SK-N-SH (cell line): ENCODE measurements around the gene BCLAF1.

Source experiments
- EP300 ChIP-seq, 2 experiments: IDR thresholded peaks; 2 replicates each; pipeline versions ENCODE4 v1.4.0 to v1.6.1; 2012; ENCODE audit warnings: borderline replicate concordance in 1 of 2, low read depth in 1 of 2, low read length in 1 of 2
- MXI1 ChIP-seq: IDR thresholded peaks from 2 replicates; pipeline ENCODE4 v1.6.1; 2012; ENCODE audit warnings: mild to moderate bottlenecking, low read depth, low read length, improper control_type of control experiment
- POLR2AphosphoS5 ChIP-seq: IDR thresholded peaks from 2 replicates; pipeline ENCODE4 v1.6.1; 2012; ENCODE audit warnings: low read depth, low read length
- TAF1 ChIP-seq: IDR thresholded peaks from 2 replicates; pipeline ENCODE4 v1.6.1; 2012; ENCODE audit warnings: low read depth, mild to moderate bottlenecking, low read length, moderate library complexity, borderline replicate concordance
- TEAD4 ChIP-seq: IDR thresholded peaks from 2 replicates; pipeline ENCODE4 v1.4.0; 2012; ENCODE audit warnings: mild to moderate bottlenecking, borderline replicate concordance; ENCODE audit not compliant: insufficient read depth
- YY1 ChIP-seq: IDR thresholded peaks from 2 replicates; pipeline ENCODE4 v1.4.0; 2012; ENCODE audit warnings: low read depth, mild to moderate bottlenecking
- TF ChIP-seq, protein P1 (sequence below): fragments of 200-600 bp; sonication (generic); IDR thresholded peaks from 2 replicates; pipeline ENCODE4 v1.6.1; 2017; ENCODE audit warnings: antibody characterized with exemption, mild to moderate bottlenecking, moderate library complexity
- TF ChIP-seq, protein P2 (sequence below): IDR thresholded peaks from 2 replicates; pipeline ENCODE4 v1.6.1; 2012; ENCODE audit warnings: mild to moderate bottlenecking, low read depth, low read length, moderate library complexity
- TF ChIP-seq, protein P3 (sequence below): IDR thresholded peaks from 2 replicates; pipeline ENCODE4 v1.4.0; 2012; ENCODE audit warnings: low read depth
- TF ChIP-seq, protein P4 (sequence below): IDR thresholded peaks from 2 replicates; pipeline ENCODE4 v1.4.0; 2012; ENCODE audit warnings: low read depth, borderline replicate concordance
- TF ChIP-seq, protein P5 (sequence below): fragments of 150-350 bp; IDR thresholded peaks from 2 replicates; pipeline ENCODE4 v1.6.1; 2017; ENCODE audit warnings: antibody characterized with exemption, low read length, low read depth, borderline replicate concordance

DNA sequence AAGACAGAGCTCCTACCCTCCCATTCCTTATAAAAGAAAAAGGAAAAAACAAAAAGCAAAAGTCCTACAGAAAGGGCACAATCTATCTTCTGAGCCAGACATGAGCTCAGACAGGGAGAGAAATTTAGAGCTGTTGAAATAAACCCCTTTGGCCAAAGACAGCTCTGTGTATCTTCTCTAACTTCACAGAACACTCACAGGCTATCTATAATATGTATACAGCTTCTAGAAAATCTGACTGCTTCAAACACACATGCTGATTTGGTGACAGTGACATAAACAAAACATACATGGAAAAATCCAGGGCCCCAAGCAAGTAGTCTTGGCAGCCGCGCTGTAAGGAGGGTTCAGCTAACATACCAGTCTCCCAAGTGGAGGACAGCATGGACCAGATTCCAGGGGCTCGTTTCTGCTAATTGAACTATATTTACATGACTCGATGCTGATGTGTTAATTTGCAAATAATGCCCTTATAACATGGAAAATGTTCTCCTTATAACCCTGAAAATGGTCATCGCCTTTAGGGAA, 76.6 kb downstream of the BCLAF1 start:
- no peak for TF ChIP-seq YY1
- no peak for TF ChIP-seq TEAD4
- TF ChIP-seq, protein P1, sequence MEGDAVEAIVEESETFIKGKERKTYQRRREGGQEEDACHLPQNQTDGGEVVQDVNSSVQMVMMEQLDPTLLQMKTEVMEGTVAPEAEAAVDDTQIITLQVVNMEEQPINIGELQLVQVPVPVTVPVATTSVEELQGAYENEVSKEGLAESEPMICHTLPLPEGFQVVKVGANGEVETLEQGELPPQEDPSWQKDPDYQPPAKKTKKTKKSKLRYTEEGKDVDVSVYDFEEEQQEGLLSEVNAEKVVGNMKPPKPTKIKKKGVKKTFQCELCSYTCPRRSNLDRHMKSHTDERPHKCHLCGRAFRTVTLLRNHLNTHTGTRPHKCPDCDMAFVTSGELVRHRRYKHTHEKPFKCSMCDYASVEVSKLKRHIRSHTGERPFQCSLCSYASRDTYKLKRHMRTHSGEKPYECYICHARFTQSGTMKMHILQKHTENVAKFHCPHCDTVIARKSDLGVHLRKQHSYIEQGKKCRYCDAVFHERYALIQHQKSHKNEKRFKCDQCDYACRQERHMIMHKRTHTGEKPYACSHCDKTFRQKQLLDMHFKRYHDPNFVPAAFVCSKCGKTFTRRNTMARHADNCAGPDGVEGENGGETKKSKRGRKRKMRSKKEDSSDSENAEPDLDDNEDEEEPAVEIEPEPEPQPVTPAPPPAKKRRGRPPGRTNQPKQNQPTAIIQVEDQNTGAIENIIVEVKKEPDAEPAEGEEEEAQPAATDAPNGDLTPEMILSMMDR: no peak
- TF ChIP-seq, protein P2, sequence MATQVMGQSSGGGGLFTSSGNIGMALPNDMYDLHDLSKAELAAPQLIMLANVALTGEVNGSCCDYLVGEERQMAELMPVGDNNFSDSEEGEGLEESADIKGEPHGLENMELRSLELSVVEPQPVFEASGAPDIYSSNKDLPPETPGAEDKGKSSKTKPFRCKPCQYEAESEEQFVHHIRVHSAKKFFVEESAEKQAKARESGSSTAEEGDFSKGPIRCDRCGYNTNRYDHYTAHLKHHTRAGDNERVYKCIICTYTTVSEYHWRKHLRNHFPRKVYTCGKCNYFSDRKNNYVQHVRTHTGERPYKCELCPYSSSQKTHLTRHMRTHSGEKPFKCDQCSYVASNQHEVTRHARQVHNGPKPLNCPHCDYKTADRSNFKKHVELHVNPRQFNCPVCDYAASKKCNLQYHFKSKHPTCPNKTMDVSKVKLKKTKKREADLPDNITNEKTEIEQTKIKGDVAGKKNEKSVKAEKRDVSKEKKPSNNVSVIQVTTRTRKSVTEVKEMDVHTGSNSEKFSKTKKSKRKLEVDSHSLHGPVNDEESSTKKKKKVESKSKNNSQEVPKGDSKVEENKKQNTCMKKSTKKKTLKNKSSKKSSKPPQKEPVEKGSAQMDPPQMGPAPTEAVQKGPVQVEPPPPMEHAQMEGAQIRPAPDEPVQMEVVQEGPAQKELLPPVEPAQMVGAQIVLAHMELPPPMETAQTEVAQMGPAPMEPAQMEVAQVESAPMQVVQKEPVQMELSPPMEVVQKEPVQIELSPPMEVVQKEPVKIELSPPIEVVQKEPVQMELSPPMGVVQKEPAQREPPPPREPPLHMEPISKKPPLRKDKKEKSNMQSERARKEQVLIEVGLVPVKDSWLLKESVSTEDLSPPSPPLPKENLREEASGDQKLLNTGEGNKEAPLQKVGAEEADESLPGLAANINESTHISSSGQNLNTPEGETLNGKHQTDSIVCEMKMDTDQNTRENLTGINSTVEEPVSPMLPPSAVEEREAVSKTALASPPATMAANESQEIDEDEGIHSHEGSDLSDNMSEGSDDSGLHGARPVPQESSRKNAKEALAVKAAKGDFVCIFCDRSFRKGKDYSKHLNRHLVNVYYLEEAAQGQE: no peak
- TF ChIP-seq MXI1: no peak
- TF ChIP-seq, protein P3, sequence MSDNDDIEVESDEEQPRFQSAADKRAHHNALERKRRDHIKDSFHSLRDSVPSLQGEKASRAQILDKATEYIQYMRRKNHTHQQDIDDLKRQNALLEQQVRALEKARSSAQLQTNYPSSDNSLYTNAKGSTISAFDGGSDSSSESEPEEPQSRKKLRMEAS: no peak
- TF ChIP-seq TAF1: no peak
- TF ChIP-seq, protein P4, sequence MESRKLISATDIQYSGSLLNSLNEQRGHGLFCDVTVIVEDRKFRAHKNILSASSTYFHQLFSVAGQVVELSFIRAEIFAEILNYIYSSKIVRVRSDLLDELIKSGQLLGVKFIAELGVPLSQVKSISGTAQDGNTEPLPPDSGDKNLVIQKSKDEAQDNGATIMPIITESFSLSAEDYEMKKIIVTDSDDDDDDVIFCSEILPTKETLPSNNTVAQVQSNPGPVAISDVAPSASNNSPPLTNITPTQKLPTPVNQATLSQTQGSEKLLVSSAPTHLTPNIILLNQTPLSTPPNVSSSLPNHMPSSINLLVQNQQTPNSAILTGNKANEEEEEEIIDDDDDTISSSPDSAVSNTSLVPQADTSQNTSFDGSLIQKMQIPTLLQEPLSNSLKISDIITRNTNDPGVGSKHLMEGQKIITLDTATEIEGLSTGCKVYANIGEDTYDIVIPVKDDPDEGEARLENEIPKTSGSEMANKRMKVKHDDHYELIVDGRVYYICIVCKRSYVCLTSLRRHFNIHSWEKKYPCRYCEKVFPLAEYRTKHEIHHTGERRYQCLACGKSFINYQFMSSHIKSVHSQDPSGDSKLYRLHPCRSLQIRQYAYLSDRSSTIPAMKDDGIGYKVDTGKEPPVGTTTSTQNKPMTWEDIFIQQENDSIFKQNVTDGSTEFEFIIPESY: no peak
- TF ChIP-seq POLR2AphosphoS5: no peak
- TF ChIP-seq, protein P5, sequence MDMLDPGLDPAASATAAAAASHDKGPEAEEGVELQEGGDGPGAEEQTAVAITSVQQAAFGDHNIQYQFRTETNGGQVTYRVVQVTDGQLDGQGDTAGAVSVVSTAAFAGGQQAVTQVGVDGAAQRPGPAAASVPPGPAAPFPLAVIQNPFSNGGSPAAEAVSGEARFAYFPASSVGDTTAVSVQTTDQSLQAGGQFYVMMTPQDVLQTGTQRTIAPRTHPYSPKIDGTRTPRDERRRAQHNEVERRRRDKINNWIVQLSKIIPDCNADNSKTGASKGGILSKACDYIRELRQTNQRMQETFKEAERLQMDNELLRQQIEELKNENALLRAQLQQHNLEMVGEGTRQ: no peak
- no peak for TF ChIP-seq EP300 (IDR thresholded peaks at IDR 0.05; ENCODE audit: borderline replicate concordance in 1 of 2, low read depth in 1 of 2, low read length in 1 of 2)
